HEK293 (cell line): Measurements from ENCODE around the gene THBS3.

Experiments
- CTCF ChIA-PET: fragments of 350-600 bp; formaldehyde crosslinking; extraction: SDS; loops from one replicate; lab custom pipeline; 2021; ENCODE audit warnings: antibody characterized with exemption; lab: Yijun Ruan, JAX
- POLR2A ChIA-PET: fragments of 300-600 bp; formaldehyde crosslinking; extraction: SDS; loops from one replicate; lab custom pipeline; 2020; ENCODE audit warnings: antibody characterized with exemption, inconsistent platforms; lab: Yijun Ruan, JAX
- H3K27ac ChIP-seq: fragments of 200-500 bp; sonication (Bioruptor generic); 2 replicates; pipeline ENCODE4 v1.5.1; 2014; ENCODE audit warnings: low read depth, low read length, control low read depth, inconsistent platforms; ENCODE audit errors: extremely low read depth
- H3K36me3 ChIP-seq, 2 experiments: fragments of 200-500 bp in 1 of 2; sonication (Bioruptor generic) in 1 of 2; 1 replicate in 1 of 2; 2 replicates in 1 of 2; pipeline ENCODE4 v1.5.1; 2014 to 2017; ENCODE audit warnings: inconsistent platforms in 2 of 2, low read length in 2 of 2; ENCODE audit not compliant: control insufficient read depth in 2 of 2, insufficient read depth in 1 of 2
- H3K4me1 ChIP-seq: fragments of 200-500 bp; sonication (Bioruptor generic); 2 replicates; pipeline ENCODE4 v1.5.1; 2014; ENCODE audit warnings: mild to moderate bottlenecking, low read length, inconsistent platforms; ENCODE audit not compliant: control insufficient read depth, insufficient read depth
- H3K4me3 ChIP-seq: 2 replicates; pipeline ENCODE4 v1.5.1; 2011; ENCODE audit warnings: low read depth, mild to moderate bottlenecking, control low read depth, low read length, moderate library complexity
- H3K9me3 ChIP-seq: fragments of 200-500 bp; sonication (Bioruptor generic); 2 replicates; pipeline ENCODE4 v1.5.1; 2014; ENCODE audit warnings: low read depth, low read length, inconsistent platforms; ENCODE audit not compliant: control insufficient read depth, insufficient read depth
- EGR2 ChIP-seq: fragments of 450-650 bp; formaldehyde crosslinking; IDR thresholded peaks from 2 replicates; pipeline ENCODE4 v1.5.1; 2016; ENCODE audit warnings: low read depth, missing biosample characterization, missing genetic modification characterization
- HOXD13 ChIP-seq: sonication (generic); formaldehyde crosslinking; IDR thresholded peaks from 2 replicates; pipeline ENCODE4 v1.8.0; 2022; ENCODE audit warnings: missing genetic modification reagents, borderline replicate concordance
- KLF10 ChIP-seq: fragments of 450-650 bp; IDR thresholded peaks from 2 replicates; pipeline ENCODE4 v1.5.1; 2018; ENCODE audit warnings: missing biosample characterization, mild to moderate bottlenecking, missing genetic modification characterization
- PATZ1 ChIP-seq: fragments of 450-650 bp; formaldehyde crosslinking; IDR thresholded peaks from 2 replicates; pipeline ENCODE4 v1.5.1; 2016; ENCODE audit warnings: missing biosample characterization, missing genetic modification characterization
- RBAK ChIP-seq: fragments of 450-650 bp; formaldehyde crosslinking; IDR thresholded peaks from 2 replicates; pipeline ENCODE4 v1.5.1; 2016; ENCODE audit warnings: missing biosample characterization, missing genetic modification characterization
- TRIM28 ChIP-seq: IDR thresholded peaks from 2 replicates; pipeline ENCODE4 v1.6.1; 2011; ENCODE audit warnings: low read length, control low read depth, borderline replicate concordance
- ZBTB1 ChIP-seq: fragments of 450-650 bp; formaldehyde crosslinking; IDR thresholded peaks from 2 replicates; pipeline ENCODE4 v1.5.1; 2016; ENCODE audit warnings: missing biosample characterization, missing genetic modification characterization
- ZFHX2 ChIP-seq: fragments of 450-650 bp; formaldehyde crosslinking; conservative IDR thresholded peaks from 2 replicates; pipeline ENCODE4 v1.5.1; 2016; ENCODE audit warnings: missing biosample characterization, missing genetic modification characterization
- ZFP37 ChIP-seq: fragments of 450-650 bp; formaldehyde crosslinking; IDR thresholded peaks from 2 replicates; pipeline ENCODE4 v1.5.1; 2016; ENCODE audit warnings: missing biosample characterization, missing genetic modification characterization
- ZNF280D ChIP-seq: fragments of 450-650 bp; formaldehyde crosslinking; IDR thresholded peaks from 2 replicates; pipeline ENCODE4 v1.5.1; 2016; ENCODE audit warnings: missing biosample characterization, missing genetic modification characterization
- ZNF366 ChIP-seq: fragments of 450-650 bp; formaldehyde crosslinking; conservative IDR thresholded peaks from 2 replicates; pipeline ENCODE4 v1.5.1; 2016; ENCODE audit warnings: missing biosample characterization, missing genetic modification characterization
- ZNF394 ChIP-seq: fragments of 450-650 bp; formaldehyde crosslinking; IDR thresholded peaks from 2 replicates; pipeline ENCODE4 v1.5.1; 2016; ENCODE audit warnings: missing biosample characterization, missing genetic modification characterization, mild to moderate bottlenecking, moderate library complexity, borderline replicate concordance
- ZNF398 ChIP-seq: fragments of 450-650 bp; formaldehyde crosslinking; IDR thresholded peaks from 2 replicates; pipeline ENCODE4 v1.5.1; 2017; ENCODE audit warnings: missing biosample characterization, missing genetic modification characterization
- ZNF426 ChIP-seq: fragments of 450-650 bp; formaldehyde crosslinking; IDR thresholded peaks from 2 replicates; pipeline ENCODE4 v1.5.1; 2017; ENCODE audit warnings: missing biosample characterization, missing genetic modification characterization, mild to moderate bottlenecking, inconsistent platforms, moderate library complexity
- ZNF514 ChIP-seq: fragments of 450-650 bp; formaldehyde crosslinking; IDR thresholded peaks from 2 replicates; pipeline ENCODE4 v1.5.1; 2016; ENCODE audit warnings: missing biosample characterization, missing genetic modification characterization
- ZNF530 ChIP-seq: fragments of 450-650 bp; formaldehyde crosslinking; IDR thresholded peaks from 2 replicates; pipeline ENCODE4 v1.5.1; 2016; ENCODE audit warnings: low read depth, missing biosample characterization, missing genetic modification characterization
- ZNF555 ChIP-seq: fragments of 450-650 bp; formaldehyde crosslinking; conservative IDR thresholded peaks from 2 replicates; pipeline ENCODE4 v1.5.1; 2017; ENCODE audit warnings: missing biosample characterization, mild to moderate bottlenecking, missing genetic modification characterization, inconsistent platforms
- ZNF561 ChIP-seq: fragments of 450-650 bp; IDR thresholded peaks from 2 replicates; pipeline ENCODE4 v1.5.1; 2018; ENCODE audit warnings: missing biosample characterization, missing genetic modification characterization, borderline replicate concordance
- ZNF624 ChIP-seq: fragments of 450-650 bp; formaldehyde crosslinking; IDR thresholded peaks from 2 replicates; pipeline ENCODE4 v1.5.1; 2017; ENCODE audit warnings: missing biosample characterization, missing genetic modification characterization
- ZNF658 ChIP-seq: fragments of 450-650 bp; formaldehyde crosslinking; IDR thresholded peaks from 2 replicates; pipeline ENCODE4; 2016; ENCODE audit warnings: missing biosample characterization, missing genetic modification characterization
- ZNF768 ChIP-seq: fragments of 450-650 bp; formaldehyde crosslinking; IDR thresholded peaks from 2 replicates; pipeline ENCODE4 v1.5.1; 2018; ENCODE audit warnings: missing biosample characterization, mild to moderate bottlenecking, missing genetic modification characterization
- ZNF791 ChIP-seq: fragments of 450-650 bp; formaldehyde crosslinking; IDR thresholded peaks from 2 replicates; pipeline ENCODE4 v1.5.1; 2016; ENCODE audit warnings: missing biosample characterization, missing genetic modification characterization
- ZSCAN4 ChIP-seq: fragments of 450-650 bp; formaldehyde crosslinking; IDR thresholded peaks from 2 replicates; pipeline ENCODE4 v1.5.1; 2017; ENCODE audit warnings: missing biosample characterization, missing genetic modification characterization

Gene THBS3

GRCh38 chr1:155186794-155187455 lies 20.8 kb downstream of the THBS3 start:
- no peak for TF ChIP-seq ZNF791 (tag by site-specific recombination)
- TF ChIP-seq ZNF658 (tag by site-specific recombination): no peak
- TF ChIP-seq ZNF561 (tag by site-specific recombination): no peak
- TF ChIP-seq ZNF530: no peak
- TF ChIP-seq KLF10: no peak
- no peak for TF ChIP-seq ZNF514 (tag by site-specific recombination)
- TF ChIP-seq ZNF394 (tag by site-specific recombination): no peak
- TF ChIP-seq TRIM28: no peak
- no peak for TF ChIP-seq ZNF624 (tag by site-specific recombination)
- TF ChIP-seq HOXD13 (CRISPR knock-in tag): no peak
- TF ChIP-seq ZNF280D (tag by site-specific recombination): no peak
- no peak for TF ChIP-seq RBAK
- no peak for TF ChIP-seq ZNF426
- Histone ChIP-seq H3K36me3 (no peaks in the 10 kb centered on the region), H3K4me1 (no peaks in the 10 kb centered on the region), H3K4me3 (no peak overlapping the region), H3K27ac (no peak overlapping the region), H3K9me3 (no peaks in the 10 kb centered on the region)
- ChIA-PET CTCF (interaction anchor here (1.0 to 4.4 kb wide), 2 partner anchors 10 to 14 kb away, joined by 4 to 15 read pairs; partner anchors contain the start of gene KRTCAP2), POLR2A (no interaction called here)

- POLR2A ChIA-PET: no interaction called here
- no peak overlapping the region; the same call in 1 of the 2 replicates for H3K27ac ChIP-seq
- no peak for TF ChIP-seq ZFP37 (tag by site-specific recombination)
- TF ChIP-seq ZBTB1: no peak
- 0 out of 2 replicates have a peak, but pooled peaks have one; percentile 12 for TF ChIP-seq EGR2 (tag by site-specific recombination)
- TF ChIP-seq ZNF768 (tag by site-specific recombination): no peak
- 0 out of 2 replicates have a peak, but pooled peaks have one; percentile 11 for TF ChIP-seq ZSCAN4 (tag by site-specific recombination)
- TF ChIP-seq ZFHX2 (tag by site-specific recombination): 0 out of 2 replicates have a peak, but pooled peaks have one; percentile 13
- TF ChIP-seq ZNF555 (tag by site-specific recombination): no peak
- peak; percentile 83 for TF ChIP-seq ZNF398
- TF ChIP-seq ZNF366 (tag by site-specific recombination): peak; percentile 64
- 0 out of 2 replicates have a peak, but pooled peaks have one; percentile 23 for TF ChIP-seq PATZ1 (tag by site-specific recombination)
- H3K4me1 ChIP-seq: no peaks in the 10 kb centered on the region
- H3K36me3 ChIP-seq: no peaks in the 10 kb centered on the region
- CTCF ChIA-PET: interaction anchor here (1.0 to 4.4 kb wide), 2 partner anchors 9 to 13 kb away, joined by 4 to 15 read pairs; partner anchors contain the start of gene KRTCAP2
- H3K9me3 ChIP-seq: no peaks in the 10 kb centered on the region
- no peak overlapping the region for H3K4me3 ChIP-seq
These were observed 21.5 kb downstream of the THBS3 start for GRCh38 chr1:155186067-155186793.
